ENCODE data around the gene ATP5PD. TPM values are rescaled to one million over a fixed set of nuclear protein-coding genes. Genes with fewer than 3 reads are reported as not detected.

ATP5PD gene
- total and polyA plus RNA-seq, 2 of the 13 experiments (the other 11 are each of a cell fraction or from before 2014, with no cell fraction given): 158 to 428 TPM

DNA sequence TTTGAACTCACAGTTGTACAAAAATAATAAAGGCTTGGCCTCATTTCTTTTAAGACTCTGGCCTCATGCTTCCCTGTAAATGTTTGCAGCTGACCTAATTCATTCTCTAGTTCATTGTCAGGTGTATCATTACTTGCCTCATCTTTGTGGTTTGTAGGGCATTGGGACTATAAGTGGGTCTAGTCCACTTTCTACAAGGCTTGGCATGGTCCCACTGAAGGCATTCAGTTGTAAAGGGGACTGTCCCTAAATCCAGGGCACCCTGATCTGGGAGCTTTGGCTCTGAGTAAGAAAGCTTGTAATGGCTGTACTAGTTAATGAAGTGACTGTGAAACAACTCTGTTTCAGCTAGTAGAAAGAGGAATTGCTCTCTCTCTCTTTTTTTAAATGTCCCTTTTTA, 2.9 kb upstream of the ATP5PD start:
- ATAC-seq (no peak), FAIRE-seq (no peak), DNase-seq (ENCODE audit: low spot score) (no peak)
- Histone ChIP-seq H3K27me3 (ENCODE audit: control insufficient read depth in 1 of 2, insufficient read depth in 2 of 2, low read length in 2 of 2) (no peaks in the 10 kb centered on the region; a peak in 1 of 5 replicates), H3K36me3 (replicated peaks in 1 of 2; ENCODE audit: control insufficient read depth in 1 of 2, insufficient read depth in 2 of 2, low read length in 2 of 2) (peaks cover 13 to 32% of the 10 kb centered on the region in 2 experiments), H3K9me3 (ENCODE audit: low read length) (no peaks in the 10 kb centered on the region), H3K4me3 (replicated peaks in 1 of 3; ENCODE audit: insufficient read depth in 1 of 3, low read depth in 2 of 3, low read length in 3 of 3) (no peak overlapping the region), H2AFZ (ENCODE audit: low read length) (no peak overlapping the region), H3K4me1 (ENCODE audit: insufficient read depth, low read length) (peaks cover 29% of the 10 kb centered on the region), H3K79me2 (ENCODE audit: insufficient read depth, low read length) (peaks cover 27% of the 10 kb centered on the region), H4K20me1 (ENCODE audit: insufficient read depth, low read length) (no peaks in the 10 kb centered on the region; the same call in 1 of the 2 replicates), H3K9ac (ENCODE audit: insufficient read depth, low read depth, low read length) (no peak overlapping the region), H3K4me2 (ENCODE audit: low read depth, low read length) (no peak overlapping the region), H3K27ac (ENCODE audit: extremely low read length, insufficient read depth, low read length) (no peak overlapping the region)
- ChIA-PET POLR2A (interaction anchor here (0.8 to 4.8 kb wide), 2 partner anchors 14 to 82 kb away, joined by 3 to 76 read pairs; partner anchors contain the start of gene NT5C), CTCF (ENCODE audit: low intra/inter-chr PET ratio, low total read pairs) (no interaction called here)
- no peak for TF ChIP-seq ZNF263 (CRISPR knock-in tag; IDR thresholded peaks at IDR 0.05)
- TF ChIP-seq ZBTB20 (CRISPR knock-in tag; IDR thresholded peaks at IDR 0.05; ENCODE audit: borderline replicate concordance, low read depth): no peak
- no peak for TF ChIP-seq ATM (IDR thresholded peaks at IDR 0.05; ENCODE audit: borderline replicate concordance)
- no peak for TF ChIP-seq ZFAT (CRISPR knock-in tag; conservative IDR thresholded peaks at IDR 0.05)
- no peak for TF ChIP-seq ZNF737 (CRISPR knock-in tag; IDR thresholded peaks at IDR 0.05; ENCODE audit: borderline replicate concordance)
- TF ChIP-seq, protein P1, sequence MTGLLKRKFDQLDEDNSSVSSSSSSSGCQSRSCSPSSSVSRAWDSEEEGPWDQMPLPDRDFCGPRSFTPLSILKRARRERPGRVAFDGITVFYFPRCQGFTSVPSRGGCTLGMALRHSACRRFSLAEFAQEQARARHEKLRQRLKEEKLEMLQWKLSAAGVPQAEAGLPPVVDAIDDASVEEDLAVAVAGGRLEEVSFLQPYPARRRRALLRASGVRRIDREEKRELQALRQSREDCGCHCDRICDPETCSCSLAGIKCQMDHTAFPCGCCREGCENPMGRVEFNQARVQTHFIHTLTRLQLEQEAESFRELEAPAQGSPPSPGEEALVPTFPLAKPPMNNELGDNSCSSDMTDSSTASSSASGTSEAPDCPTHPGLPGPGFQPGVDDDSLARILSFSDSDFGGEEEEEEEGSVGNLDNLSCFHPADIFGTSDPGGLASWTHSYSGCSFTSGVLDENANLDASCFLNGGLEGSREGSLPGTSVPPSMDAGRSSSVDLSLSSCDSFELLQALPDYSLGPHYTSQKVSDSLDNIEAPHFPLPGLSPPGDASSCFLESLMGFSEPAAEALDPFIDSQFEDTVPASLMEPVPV (CRISPR knock-in tag; IDR thresholded peaks at IDR 0.05): no peak
- no peak for TF ChIP-seq DNMT1 (CRISPR knock-in tag; IDR thresholded peaks at IDR 0.05)
- TF ChIP-seq SETDB1 (CRISPR knock-in tag; IDR thresholded peaks at IDR 0.05; ENCODE audit: borderline replicate concordance): no peak
- no peak for TF ChIP-seq ZNF572 (CRISPR knock-in tag; IDR thresholded peaks at IDR 0.05)
- TF ChIP-seq FOXK1 (CRISPR knock-in tag; IDR thresholded peaks at IDR 0.05; ENCODE audit: borderline replicate concordance, low read depth): no peak
- no peak for TF ChIP-seq YEATS2 (CRISPR knock-in tag; IDR thresholded peaks at IDR 0.05; ENCODE audit: borderline replicate concordance)
- intact Hi-C loops (cut with micrococcal nuclease; ENCODE audit: unreplicated experiment): loop anchor here (5.0 kb wide), 1 partner anchor 38 kb away; the partner anchor contains the start of gene SLC16A5
- in situ Hi-C loops (cut with HindIII; ENCODE audit: extremely low pct_ligation_motif_present, low pct_unique_long_range_greater_than_20kb): no loop called here
- no TSS peak for BruUV-seq (replicated peaks)
